ENCODE data around the gene NIT2.

GRCh38 chr3:100329800-100330489 is 4.6 kb upstream of the NIT2 start:
- TF ChIP-seq, protein P1, sequence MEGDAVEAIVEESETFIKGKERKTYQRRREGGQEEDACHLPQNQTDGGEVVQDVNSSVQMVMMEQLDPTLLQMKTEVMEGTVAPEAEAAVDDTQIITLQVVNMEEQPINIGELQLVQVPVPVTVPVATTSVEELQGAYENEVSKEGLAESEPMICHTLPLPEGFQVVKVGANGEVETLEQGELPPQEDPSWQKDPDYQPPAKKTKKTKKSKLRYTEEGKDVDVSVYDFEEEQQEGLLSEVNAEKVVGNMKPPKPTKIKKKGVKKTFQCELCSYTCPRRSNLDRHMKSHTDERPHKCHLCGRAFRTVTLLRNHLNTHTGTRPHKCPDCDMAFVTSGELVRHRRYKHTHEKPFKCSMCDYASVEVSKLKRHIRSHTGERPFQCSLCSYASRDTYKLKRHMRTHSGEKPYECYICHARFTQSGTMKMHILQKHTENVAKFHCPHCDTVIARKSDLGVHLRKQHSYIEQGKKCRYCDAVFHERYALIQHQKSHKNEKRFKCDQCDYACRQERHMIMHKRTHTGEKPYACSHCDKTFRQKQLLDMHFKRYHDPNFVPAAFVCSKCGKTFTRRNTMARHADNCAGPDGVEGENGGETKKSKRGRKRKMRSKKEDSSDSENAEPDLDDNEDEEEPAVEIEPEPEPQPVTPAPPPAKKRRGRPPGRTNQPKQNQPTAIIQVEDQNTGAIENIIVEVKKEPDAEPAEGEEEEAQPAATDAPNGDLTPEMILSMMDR (IDR thresholded peaks at IDR 0.05 in 4 of 5, conservative IDR thresholded peaks at IDR 0.05 in 1 of 5), result no peak
- no peak for TF ChIP-seq POLR2A (IDR thresholded peaks at IDR 0.05)
